GM21390 (cell line): ENCODE results near the gene ABCA8.
"Not testable (repeated sequence)": the region's sequence is repeated elsewhere in the genome, so short reads cannot be mapped to it uniquely, and the experiment has no call there.

Experiments used
- ATAC-seq: cut with Tn5 transposase; IDR thresholded peaks from one replicate; pipeline ENCODE4 v1.9.1; 2021; ENCODE audit not compliant: unreplicated experiment

The ABCA8 gene

GRCh38 chr17:68943812-68944182 lies 11.4 kb downstream of the ABCA8 start:
- not testable (repeated sequence) for ATAC-seq

GRCh38 chr17:68943123-68943811 lies 11.9 kb downstream of the ABCA8 start:
- no peak for ATAC-seq

- ATAC-seq, result no peak
Observed at GRCh38 chr17:68942389-68942788, 12.8 kb downstream of the ABCA8 start.

- no peak for ATAC-seq
Observed at GRCh38 chr17:68941761-68942160, 13.4 kb downstream of the ABCA8 start.

- no peak for ATAC-seq
Observed at GRCh38 chr17:68939195-68939594, 16.0 kb downstream of the ABCA8 start.

- ATAC-seq, result no peak
Observed at GRCh38 chr17:68937890-68938514, 17.2 kb downstream of the ABCA8 start.

GRCh38 chr17:68927516-68927915 lies 27.7 kb downstream of the ABCA8 start:
- ATAC-seq, result no peak

- ATAC-seq, result no peak
Observed at GRCh38 chr17:68924793-68925720, 30.1 kb downstream of the ABCA8 start.

GRCh38 chr17:68910789-68911431 lies 44.3 kb downstream of the ABCA8 start:
- no peak for ATAC-seq

GRCh38 chr17:68910251-68910705 lies 44.9 kb downstream of the ABCA8 start:
- ATAC-seq, result no peak

- ATAC-seq, result peak; percentile 52
Observed at GRCh38 chr17:68909066-68909465, 46.1 kb downstream of the ABCA8 start.

GRCh38 chr17:68908045-68908444 lies 47.1 kb downstream of the ABCA8 start:
- peak; percentile 58 for ATAC-seq

- ATAC-seq, result no peak
Observed at GRCh38 chr17:68906638-68907037, 48.6 kb downstream of the ABCA8 start.

- ATAC-seq, result no peak
Observed at GRCh38 chr17:68903286-68903685, 51.9 kb downstream of the ABCA8 start.

- no peak for ATAC-seq
Observed at GRCh38 chr17:68897557-68897956, 57.6 kb downstream of the ABCA8 start.

GRCh38 chr17:68892658-68893057 lies 62.5 kb downstream of the ABCA8 start:
- ATAC-seq, result no peak

GRCh38 chr17:68892193-68892592 lies 63.0 kb downstream of the ABCA8 start:
- no peak for ATAC-seq

- ATAC-seq, result no peak
Observed at GRCh38 chr17:68886401-68886800, 68.8 kb downstream of the ABCA8 start.

- no peak for ATAC-seq
Observed at GRCh38 chr17:68884888-68885287, 70.3 kb downstream of the ABCA8 start.

GRCh38 chr17:68878226-68878885 lies 76.8 kb downstream of the ABCA8 start:
- ATAC-seq, result no peak

- ATAC-seq, result no peak
Observed at GRCh38 chr17:68871447-68871846, 83.7 kb downstream of the ABCA8 start.
